Activated naive CD8-positive, alpha-beta T cell treated with anti-CD3 and anti-CD28 coated beads, Interleukin-2, amount 10 ng/mL, durations not matched to agents 7 days and 5 days (primary cell): ENCODE results near the gene FRMPD1. TPM values are rescaled to one million over a fixed set of nuclear protein-coding genes. Genes with fewer than 3 reads are reported as not detected.

ENCODE experiments used
- ATAC-seq: fragments of 150-1000 bp; cut with Tn5 transposase; one replicate; pipeline ENCODE4 v1.10.0; 2021; ENCODE audit warnings: low read depth, moderate library complexity
- POLR2A ChIA-PET: fragments of 350-600 bp; sonication (Branson Sonifier 250); formaldehyde crosslinking; loops from one replicate; lab custom pipeline; 2021; ENCODE audit warnings: antibody characterized with exemption; lab: Charles Lee
- DNase-seq: peaks from one replicate; pipeline ENCODE4 v3.0.0; 2021
- H3K27ac Mint-ChIP-seq: one replicate; pipeline ENCODE4 v1.8.0; 2022; ENCODE audit warnings: mild to moderate bottlenecking, mixed read lengths
- H3K27me3 Mint-ChIP-seq: one replicate; pipeline ENCODE4 v1.8.0; 2022; ENCODE audit warnings: mild to moderate bottlenecking, moderate library complexity, mixed read lengths
- H3K36me3 Mint-ChIP-seq: one replicate; pipeline ENCODE4 v1.8.0; 2021; ENCODE audit warnings: mild to moderate bottlenecking, mixed read lengths
- H3K4me1 Mint-ChIP-seq: one replicate; pipeline ENCODE4 v1.8.0; 2021; ENCODE audit warnings: mixed read lengths
- H3K4me3 Mint-ChIP-seq: one replicate; pipeline ENCODE4 v1.8.0; 2022; ENCODE audit warnings: mild to moderate bottlenecking, moderate library complexity, mixed read lengths
- H3K9me3 Mint-ChIP-seq: one replicate; pipeline ENCODE4 v1.8.0; 2021; ENCODE audit warnings: mixed read lengths
- total RNA-seq, 2 experiments: library from RNA; stranded (reverse); gene quantifications; one replicate each; pipeline ENCODE4 v1.2.3, GENCODE V29; 2021

The FRMPD1 gene
- total RNA-seq, 2 experiments from 2014 or later = not detected

DNA sequence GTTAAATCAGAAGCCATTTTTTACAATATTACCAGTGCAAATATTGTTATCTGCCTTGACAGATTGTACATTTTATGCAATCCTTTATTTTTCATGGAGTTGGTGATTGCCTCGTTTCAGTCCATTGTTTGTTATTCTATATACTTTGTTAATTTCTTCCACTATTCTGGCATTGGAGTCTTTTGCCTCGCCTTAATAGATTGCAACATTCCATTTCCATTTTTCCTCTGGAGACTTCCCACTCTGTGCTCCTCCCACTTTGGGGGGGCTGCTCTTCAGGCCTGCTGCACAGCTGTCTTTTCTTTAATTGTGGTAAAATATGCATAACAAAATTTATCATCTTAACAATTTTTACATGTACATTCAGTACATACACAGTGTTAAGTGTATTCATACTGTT lies 145.5 kb downstream of the FRMPD1 start:
- Mint-ChIP-seq H3K36me3 (peaks cover 12% of the 10 kb centered on the region), H3K27me3 (no peaks in the 10 kb centered on the region), H3K9me3 (no peaks in the 10 kb centered on the region), H3K4me1 (peaks cover 27% of the 10 kb centered on the region), H3K4me3 (no peak overlapping the region), H3K27ac (no peak overlapping the region)
- no peak for DNase-seq
- ATAC-seq = no peak
- POLR2A ChIA-PET = no interaction called here

Other genes with a start within 250 kb of the FRMPD1 start
- 10 to 100 TPM; 63.1 to 67.9 TPM for gene GRHPR, start 228.3 kb upstream of the FRMPD1 start, total RNA-seq
- gene ZBTB5, start 185.5 kb upstream of the FRMPD1 start, total RNA-seq = 10 to 100 TPM; 12.5 to 13.3 TPM
- 10 to 100 TPM; 33.0 to 36.5 TPM for gene POLR1E, start 165.0 kb upstream of the FRMPD1 start, total RNA-seq
- 1 to 10 TPM; 1.5 to 1.6 TPM for gene FBXO10, start 74.6 kb upstream of the FRMPD1 start, total RNA-seq
- gene TOMM5, start 58.4 kb upstream of the FRMPD1 start, total RNA-seq = 10 to 100 TPM; 68.2 to 74.1 TPM
- 10 to 100 TPM; 17.4 to 21.4 TPM for gene TRMT10B, start 102.9 kb downstream of the FRMPD1 start, total RNA-seq
- 10 to 100 TPM; 67.8 to 72.1 TPM for gene EXOSC3, start 134.1 kb downstream of the FRMPD1 start, total RNA-seq
- gene DCAF10, start 149.8 kb downstream of the FRMPD1 start, total RNA-seq = 10 to 100 TPM; 19.5 to 19.8 TPM